Measurements from ENCODE around the gene STK25. TPM values are rescaled to one million over a fixed set of nuclear protein-coding genes. Genes with fewer than 3 reads are reported as not detected.
"Not testable (repeated sequence)": the region's sequence is repeated elsewhere in the genome, so short reads cannot be mapped to it uniquely, and the experiment has no call there.

The STK25 gene
- total RNA-seq, 4 donors from 2014 or later: 236 to 364 (median 266) TPM

DNA sequence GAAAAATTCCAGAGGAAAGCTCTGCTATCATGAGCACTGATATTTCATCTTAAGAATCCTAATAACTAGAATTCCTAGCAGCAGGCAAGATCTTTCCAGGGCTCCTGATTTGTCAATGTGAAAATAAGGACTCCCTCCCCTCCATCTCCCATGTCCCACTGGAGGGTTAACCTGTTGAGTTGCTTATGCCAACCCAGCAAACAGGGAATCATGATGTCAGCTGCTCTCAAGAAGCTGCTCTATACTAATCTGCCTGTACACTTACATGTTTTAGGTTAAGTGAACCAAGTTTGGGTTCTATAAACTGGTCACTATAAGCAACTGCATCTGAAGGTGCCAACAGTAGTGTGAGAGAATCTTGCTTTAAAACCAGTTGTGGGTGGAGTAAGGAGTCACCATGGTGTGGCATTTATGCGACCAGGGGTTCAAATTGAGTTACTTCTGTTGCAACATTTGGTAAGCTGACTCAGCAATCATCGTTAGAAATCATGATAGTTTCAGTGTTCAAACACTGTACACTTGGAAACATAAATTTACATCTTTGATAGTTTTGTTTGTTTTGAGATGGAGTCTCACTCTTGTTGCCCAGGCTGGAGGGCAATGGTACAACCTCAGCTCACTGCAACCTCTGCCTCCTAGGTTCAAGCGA lies 53.4 kb downstream of the STK25 start:
- no peak for TF ChIP-seq POLR2A (IDR thresholded peaks at IDR 0.05)
- TF ChIP-seq CTCF (IDR thresholded peaks at IDR 0.05): no peak
- 87 to 88% methylated on average over 3 of the region's 3 CpGs for whole genome bisulfite sequencing, 2 donors
- Histone ChIP-seq H3K27me3 (no peaks in the 10 kb centered on the region), H3K4me1 (no peaks in the 10 kb centered on the region), H3K9me3 (no peaks in the 10 kb centered on the region), H3K4me3 (replicated peaks in 1 of 3) (no peak overlapping the region), H3K36me3 (no peaks in the 10 kb centered on the region), H3K27ac (no peak overlapping the region)
- no peak for DNase-seq
- intact Hi-C loops (cut with DNase I): no loop called here

DNA sequence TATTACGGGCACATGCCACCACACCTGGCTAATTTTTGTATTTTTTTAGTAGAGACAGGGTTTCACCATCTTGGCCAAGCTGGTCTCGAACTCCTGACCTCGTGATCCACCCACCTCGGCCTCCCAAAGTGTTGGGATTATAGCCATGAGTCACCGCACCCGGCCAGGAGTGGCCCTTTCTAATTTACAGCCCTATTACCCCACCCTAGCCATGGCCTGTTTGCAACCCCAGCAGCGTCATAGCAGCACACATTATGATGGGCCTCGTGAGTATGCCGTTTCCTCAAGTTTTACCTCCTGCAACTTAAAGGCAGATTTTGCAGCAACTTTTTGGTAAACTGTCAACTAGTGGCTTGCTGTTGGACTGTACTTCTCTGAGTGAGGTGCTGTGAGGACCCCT lies 54.5 kb downstream of the STK25 start:
- H3K9me3 ChIP-seq; intact Hi-C loops (cut with DNase I); H3K36me3 ChIP-seq; DNase-seq; H3K4me1 ChIP-seq; H3K4me3 ChIP-seq (replicated peaks in 1 of 3); H3K27ac ChIP-seq; H3K27me3 ChIP-seq: not testable (repeated sequence)
- WGBS, 2 donors: 94 to 98% methylated on average over 9 of the region's 9 CpGs

DNA sequence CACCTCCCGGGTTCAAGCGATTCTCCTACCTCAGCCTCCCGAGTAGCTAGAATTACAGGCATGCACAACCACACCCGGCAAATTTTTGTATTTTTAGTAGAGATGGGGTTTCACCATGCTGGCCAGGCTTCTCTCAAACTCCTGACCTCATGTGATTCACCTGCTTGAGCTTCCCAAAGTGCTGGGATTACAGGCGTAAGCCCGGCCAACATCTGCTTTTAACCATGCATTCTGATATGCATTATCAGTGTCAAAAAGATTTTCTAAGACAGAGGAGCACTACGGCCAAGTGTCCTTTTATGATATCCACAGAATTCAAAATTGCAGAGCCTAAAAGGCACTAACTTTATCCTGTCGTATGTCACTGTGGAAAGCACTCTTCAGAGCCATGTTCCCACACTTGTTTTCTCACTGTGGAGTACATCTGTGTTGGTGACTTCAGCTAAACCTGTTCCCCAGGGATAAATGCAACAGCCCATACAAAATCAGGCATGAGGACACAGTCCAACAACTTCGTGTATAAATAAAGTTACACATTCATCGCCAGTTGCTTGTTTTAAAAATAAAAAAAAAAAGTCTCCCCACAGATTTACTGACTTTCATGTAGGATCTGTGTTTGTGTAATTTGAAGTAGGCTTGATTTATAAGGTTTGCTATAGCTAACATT lies 56.4 kb downstream of the STK25 start:
- no peak for DNase-seq
- Histone ChIP-seq H3K4me1 (no peaks in the 10 kb centered on the region), H3K36me3 (no peaks in the 10 kb centered on the region), H3K9me3 (no peaks in the 10 kb centered on the region), H3K27ac (no peak overlapping the region), H3K27me3 (no peaks in the 10 kb centered on the region), H3K4me3 (replicated peaks in 1 of 3) (no peak overlapping the region)
- whole genome bisulfite sequencing, 2 donors: 69 to 70% methylated on average over 10 of the region's 10 CpGs
- intact Hi-C loops (cut with DNase I): no loop called here
- TF ChIP-seq CTCF (IDR thresholded peaks at IDR 0.05) (no peak), POLR2A (IDR thresholded peaks at IDR 0.05) (no peak)

DNA sequence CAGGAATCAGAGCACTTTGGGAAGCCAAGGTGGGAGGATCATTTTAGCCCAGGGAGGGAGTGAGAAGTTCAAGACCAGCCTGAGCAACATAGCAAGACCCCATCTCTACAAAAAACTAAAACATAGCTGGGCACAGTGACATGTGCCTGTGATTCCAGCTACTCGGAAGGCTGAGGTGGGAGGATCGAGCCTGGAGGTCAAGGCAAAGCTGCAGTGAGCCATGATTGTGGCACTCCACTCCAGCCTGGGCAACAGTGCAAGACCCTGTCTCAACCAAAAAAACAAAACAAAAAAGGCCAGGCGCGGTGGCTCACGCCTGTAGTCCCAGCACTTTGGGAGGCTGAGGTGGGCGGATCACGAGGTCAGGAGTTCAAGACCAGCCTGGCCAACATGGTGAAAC lies 58.3 kb downstream of the STK25 start:
- H3K36me3 ChIP-seq; H3K9me3 ChIP-seq; H3K4me1 ChIP-seq; H3K27ac ChIP-seq; H3K4me3 ChIP-seq (replicated peaks in 1 of 3); H3K27me3 ChIP-seq; intact Hi-C loops (cut with DNase I); DNase-seq: not testable (repeated sequence)
- WGBS, 2 donors: 97% methylated on average over 7 of the region's 7 CpGs

DNA sequence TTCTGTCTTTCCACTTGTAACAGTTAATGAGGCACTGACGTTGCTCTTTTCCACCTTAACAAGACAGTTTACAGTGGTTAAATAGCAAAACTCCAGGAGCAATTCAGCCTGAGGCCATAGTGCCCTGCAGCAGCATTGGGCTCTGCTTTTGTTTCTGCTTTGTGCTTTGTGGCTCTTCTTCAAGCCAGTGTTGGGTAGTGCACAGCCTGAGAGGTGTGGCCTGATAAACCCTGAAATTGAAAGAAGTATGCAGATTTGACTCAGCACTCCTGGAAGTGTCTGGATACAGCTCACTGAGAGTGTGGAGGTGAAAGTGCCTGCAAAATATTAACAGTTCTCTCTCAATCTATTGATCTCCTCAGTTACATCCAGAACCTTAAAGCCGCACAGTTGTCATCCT lies 63.0 kb downstream of the STK25 start:
- TF ChIP-seq POLR2A (IDR thresholded peaks at IDR 0.05) (no peak), CTCF (IDR thresholded peaks at IDR 0.05) (no peak)
- H3K9me3 ChIP-seq: no peaks in the 10 kb centered on the region
- no peaks in the 10 kb centered on the region for H3K27me3 ChIP-seq
- H3K4me1 ChIP-seq: no peaks in the 10 kb centered on the region
- H3K27ac ChIP-seq: no peak overlapping the region
- no peak for DNase-seq
- no peak overlapping the region for H3K4me3 ChIP-seq (replicated peaks in 1 of 3)
- 88 to 94% methylated on average over 2 of the region's 2 CpGs for WGBS, 2 donors
- intact Hi-C loops (cut with DNase I): no loop called here
- peaks cover 6 to 17% of the 10 kb centered on the region in 2 donors for H3K36me3 ChIP-seq

DNA sequence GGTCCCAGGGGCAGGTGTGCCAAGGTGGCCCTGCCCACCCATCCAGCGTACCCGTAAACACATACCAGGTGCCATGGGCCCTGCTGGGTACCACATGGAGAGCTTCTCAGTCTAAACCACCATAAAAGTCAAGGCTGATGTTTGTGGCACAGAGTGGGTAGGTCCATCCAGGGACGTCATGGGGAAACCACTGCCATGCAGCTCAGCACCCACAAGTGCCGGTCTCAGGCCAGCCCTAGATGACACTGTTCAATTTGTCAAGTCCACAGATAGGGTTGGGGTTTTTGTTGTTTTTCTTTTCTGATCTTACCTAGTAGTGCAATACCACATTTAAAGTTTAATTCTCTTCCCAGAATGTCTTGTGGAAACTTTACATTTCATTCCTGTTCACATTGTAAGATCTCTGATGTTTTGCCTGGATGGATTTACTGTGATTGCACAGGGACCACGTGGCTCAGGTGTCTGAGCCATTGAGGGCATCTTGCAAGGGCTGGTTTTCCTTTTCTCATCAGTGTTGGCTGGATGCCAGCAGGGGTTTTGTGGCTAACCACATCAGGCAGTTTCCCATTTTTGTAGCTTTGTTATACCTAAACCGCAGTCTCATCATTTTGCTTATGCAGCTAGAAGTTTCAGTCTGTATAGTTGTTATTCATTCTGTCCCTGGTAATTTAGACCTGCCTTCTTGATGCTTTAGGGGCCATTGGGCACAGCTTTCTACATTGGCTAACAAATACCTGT lies 64.7 kb downstream of the STK25 start:
- no peaks in the 10 kb centered on the region for H3K9me3 ChIP-seq
- no peaks in the 10 kb centered on the region for H3K27me3 ChIP-seq
- intact Hi-C loops (cut with DNase I): no loop called here
- peaks cover 6 to 19% of the 10 kb centered on the region in 2 donors for H3K36me3 ChIP-seq
- TF ChIP-seq CTCF (IDR thresholded peaks at IDR 0.05): no peak
- no peak for TF ChIP-seq POLR2A (IDR thresholded peaks at IDR 0.05)
- no peak overlapping the region for H3K4me3 ChIP-seq (replicated peaks in 1 of 3)
- WGBS, 2 donors: 84 to 90% methylated on average over 6 of the region's 6 CpGs
- peak; percentile 8 to 29 for DNase-seq
- no peaks in the 10 kb centered on the region for H3K4me1 ChIP-seq
- H3K27ac ChIP-seq: no peak overlapping the region
